Heart left ventricle (tissue), 13 donors: ENCODE results near the gene RND2.

Source experiments
- CTCF ChIP-seq, 12 donors: fragments of 200-600 bp; sonication (generic) in 4 of 12; IDR thresholded peaks; one replicate each; pipeline versions ENCODE4 v1.5.0 to v1.8.0; 2018 to 2022; ENCODE audit warnings: antibody characterized with exemption in 12 of 12, mild to moderate bottlenecking in 5 of 12
- POLR2A ChIP-seq, 2 donors: fragments of 450-650 bp; IDR thresholded peaks; one replicate each; pipeline ENCODE4 v1.6.1; 2017; ENCODE audit warnings: antibody characterized with exemption in 2 of 2, mild to moderate bottlenecking in 2 of 2, moderate library complexity in 2 of 2
- donor health status: ischemic (EF 13 %, LVEDD 7.1; RV severe dilation, severe dysfunction).
- donor health status: DM: no; HTN: yes; CAD: no.
- donor health status: DM: no; HTN: no; CAD: no.
- donor health status: ischemic (EF 25% LVEDD 6.9; RV normal size, moderate dysfunction).
- donor health status: ischemic (EF 25% LVEDD 5.7; RV mildly dilated, moderate dysfunction).
- donor health status: ischemic (EF 35%, LVEDD 5.7; RV mildly dilated, moderate dysfunction).
- donor health status: nonischemic (EF 11% LVEDD 7.7; RV severe dilation, severe dysfunction).
- donor health status: DM: yes; HTN: yes; CAD: no.
- donor health status: PGD.
- donor health status: ischemic (EF 29% LVEDD 5.4; RV normal size, mild dysfunction).
- donor health status: nonischemic (EF 23%, LVEDD 6.1; RV moderate dilation, normal function).

- no peak for TF ChIP-seq CTCF (IDR thresholded peaks at IDR 0.05)
- peak in 1 of 2 donors; percentile 19 for TF ChIP-seq POLR2A (IDR thresholded peaks at IDR 0.05)
Observed at GRCh38 chr17:43010667-43011308, 14.2 kb upstream of the RND2 start.
